Measurements from ENCODE around the gene RNASEL.
A peak's percentile ranks its signal among the peaks of the same experiment; 100 is the strongest.

RNASEL gene

GRCh38 chr1:182607566-182607965, 18.5 kb upstream of the RNASEL start:
- H3K4me3 ChIP-seq (replicated peaks in 1 of 2; ENCODE audit: low read depth in 2 of 2, low read length in 2 of 2), result no peak overlapping the region
- no peak for DNase-seq (ENCODE audit: low read depth in 2 of 2)
- no peak for TF ChIP-seq CTCF (IDR thresholded peaks at IDR 0.05; ENCODE audit: low read depth, low read length)

- peak within 1 kb of the TSS; percentile 47 to 51 for H3K4me3 ChIP-seq (replicated peaks in 1 of 2; ENCODE audit: low read depth in 2 of 2, low read length in 2 of 2)
- TF ChIP-seq CTCF (IDR thresholded peaks at IDR 0.05; ENCODE audit: low read depth, low read length), result no peak
- peak; percentile 73 to 83 for DNase-seq (ENCODE audit: low read depth in 2 of 2)
Measured at GRCh38 chr1:182604175-182605164, 15.4 kb upstream of the RNASEL start, which contains the start of gene RGS16. Gene RGS16 (minus strand): TSS chr1:182604389. CDS start chr1:182604259, 130 bp downstream.

- DNase-seq (ENCODE audit: low read depth in 2 of 2), result no peak
- H3K4me3 ChIP-seq (replicated peaks in 1 of 2; ENCODE audit: low read depth in 2 of 2, low read length in 2 of 2), result peak overlapping the region; percentile 47 to 51
- no peak for TF ChIP-seq CTCF (IDR thresholded peaks at IDR 0.05; ENCODE audit: low read depth, low read length)
Measured at GRCh38 chr1:182603646-182604174, 14.7 kb upstream of the RNASEL start.

GRCh38 chr1:182602935-182603645, 14.0 kb upstream of the RNASEL start:
- H3K4me3 ChIP-seq (replicated peaks in 1 of 2; ENCODE audit: low read depth in 2 of 2, low read length in 2 of 2), result no peak overlapping the region
- no peak for TF ChIP-seq CTCF (IDR thresholded peaks at IDR 0.05; ENCODE audit: low read depth, low read length)
- no peak for DNase-seq (ENCODE audit: low read depth in 2 of 2)

GRCh38 chr1:182601913-182602312, 12.9 kb upstream of the RNASEL start:
- no peak for TF ChIP-seq CTCF (IDR thresholded peaks at IDR 0.05; ENCODE audit: low read depth, low read length)

GRCh38 chr1:182601416-182601786, 12.3 kb upstream of the RNASEL start:
- DNase-seq (ENCODE audit: low read depth in 2 of 2), result peak; percentile 86 to 87
- no peak overlapping the region for H3K4me3 ChIP-seq (replicated peaks in 1 of 2; ENCODE audit: low read depth in 2 of 2, low read length in 2 of 2)
- TF ChIP-seq CTCF (IDR thresholded peaks at IDR 0.05; ENCODE audit: low read depth, low read length), result peak; percentile 65

More at GRCh38 chr1:182601913-182602312, 12.9 kb upstream of the RNASEL start:
- DNase-seq (ENCODE audit: low read depth in 2 of 2), result no peak
- no peak overlapping the region for H3K4me3 ChIP-seq (replicated peaks in 1 of 2; ENCODE audit: low read depth in 2 of 2, low read length in 2 of 2)
